ENCODE data around the gene PLCL1.

DNA sequence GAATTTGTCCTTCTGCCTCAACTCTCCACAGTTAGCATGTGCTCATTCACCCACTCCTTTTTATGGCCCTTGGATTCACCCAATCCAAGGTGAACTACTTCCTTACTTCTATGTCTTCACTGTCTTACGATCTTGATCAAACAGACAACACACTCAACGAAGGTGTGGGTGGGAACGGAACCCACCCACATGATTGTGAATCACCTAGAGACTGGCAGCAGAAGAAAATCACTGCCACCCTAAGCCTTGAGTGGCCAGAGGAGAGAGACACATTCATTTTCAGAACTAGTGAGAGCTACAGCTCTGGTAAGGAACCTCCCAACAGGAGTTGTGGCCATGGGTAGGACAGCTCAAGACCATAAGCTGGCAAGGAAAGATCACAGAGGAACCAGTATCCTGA is 194.3 kb downstream of the PLCL1 start:
- TF ChIP-seq CTCF (IDR thresholded peaks at IDR 0.05) (no peak), POLR2A (IDR thresholded peaks at IDR 0.05) (no peak)

All from adrenal gland (tissue), 5 donors.